H1 (cell line): ENCODE results near the gene MTARC2. TPM values are rescaled to one million over a fixed set of nuclear protein-coding genes. Genes with fewer than 3 reads are reported as not detected.

Source experiments
- KDM1A ChIP-seq: fragments of 200-600, 300-600 bp; sonication (generic); IDR thresholded peaks from 2 replicates; pipeline ENCODE4 v1.7.1; 2016; ENCODE audit warnings: mild to moderate bottlenecking, low read length, borderline replicate concordance
- POU5F1 ChIP-seq: IDR thresholded peaks from 2 replicates; pipeline ENCODE4 v1.6.1; 2011; ENCODE audit warnings: low read depth, mild to moderate bottlenecking, low read length, moderate library complexity
- SAP30 ChIP-seq: fragments of 300-600 bp; sonication (generic); IDR thresholded peaks from 2 replicates; pipeline ENCODE4 v1.7.1; 2012; ENCODE audit warnings: low read length, moderate library complexity, mild to moderate bottlenecking, inconsistent platforms; ENCODE audit not compliant: insufficient read depth, insufficient replicate concordance
- polyA plus RNA-seq, 7 experiments: library from polyadenylated mRNA; depleted of rRNA in 3 of 7; stranded (reverse) in 5 of 7; unstranded in 2 of 7; fragments of >200 nt in 5 of 7; fragments of 200-250 nt in 2 of 7; gene quantifications; 1 replicate in 5 of 7; 2 replicates in 1 of 7; 4 replicates in 1 of 7; pipeline versions ENCODE4 v1.2.1 to v1.2.3, GENCODE V29; 2011 to 2013; ENCODE audit warnings: missing spikeins in 2 of 7, mixed read lengths in 2 of 7
- total RNA-seq: library from RNA; stranded (reverse); fragmentation: NEBNext Ultra II Directional; extraction: Animal tissue kit (Norgen Biotek cat#: 25700); gene quantifications from 2 replicates; pipeline ENCODE4 v1.2.1, GENCODE V29; 2021

Gene MTARC2
- total and polyA plus RNA-seq, 2 of the 8 experiments (the other 6 are each of a cell fraction or from before 2014, with no cell fraction given) = 7.2 to 7.9 TPM

DNA sequence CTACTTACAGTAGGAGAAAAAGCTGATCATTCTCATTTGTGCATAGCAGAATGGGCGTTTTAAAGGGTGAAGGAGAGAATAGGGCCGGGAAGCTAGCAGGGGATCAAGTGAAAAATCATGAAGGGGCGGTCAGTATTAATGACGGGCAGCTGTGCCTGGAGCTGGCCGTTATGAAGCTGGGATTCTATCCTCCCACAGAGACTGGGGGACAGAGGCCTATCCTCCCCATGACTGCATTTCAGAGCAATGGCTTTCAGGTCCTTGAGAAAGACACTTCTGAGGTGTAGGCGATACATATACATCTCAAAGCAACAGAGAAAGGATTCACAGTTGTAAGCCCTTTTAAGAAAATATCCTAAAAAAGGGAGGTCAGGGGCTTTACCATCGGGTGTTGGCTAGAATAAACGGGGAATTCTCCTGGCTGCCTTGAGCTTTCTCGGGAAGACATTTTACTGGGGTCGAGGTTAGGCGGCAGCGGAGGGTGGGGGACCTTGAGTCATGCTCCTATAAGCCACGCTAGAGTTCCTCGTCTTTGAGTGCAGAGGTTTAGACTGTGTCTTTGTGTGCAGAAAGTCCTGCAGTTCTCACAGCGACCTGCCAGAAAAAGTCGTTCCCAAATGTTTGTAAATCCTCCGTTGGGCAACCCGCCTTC is 559 bp upstream of the MTARC2 start (continued):
- no peak for TF ChIP-seq KDM1A
- TF ChIP-seq SAP30 = no peak
- no peak for TF ChIP-seq POU5F1
- TF ChIP-seq, all 59 proteins: peak for 2
